HCEC 1CT (cell line): Measurements from ENCODE around the gene B3GAT1.
"Not testable (repeated sequence)": the region's sequence is repeated elsewhere in the genome, so short reads cannot be mapped to it uniquely, and the experiment has no call there.

Experiments
- DNase-seq: peaks from one replicate; pipeline ENCODE4 v3.0.0-alpha.2; 2017

The B3GAT1 gene

DNA sequence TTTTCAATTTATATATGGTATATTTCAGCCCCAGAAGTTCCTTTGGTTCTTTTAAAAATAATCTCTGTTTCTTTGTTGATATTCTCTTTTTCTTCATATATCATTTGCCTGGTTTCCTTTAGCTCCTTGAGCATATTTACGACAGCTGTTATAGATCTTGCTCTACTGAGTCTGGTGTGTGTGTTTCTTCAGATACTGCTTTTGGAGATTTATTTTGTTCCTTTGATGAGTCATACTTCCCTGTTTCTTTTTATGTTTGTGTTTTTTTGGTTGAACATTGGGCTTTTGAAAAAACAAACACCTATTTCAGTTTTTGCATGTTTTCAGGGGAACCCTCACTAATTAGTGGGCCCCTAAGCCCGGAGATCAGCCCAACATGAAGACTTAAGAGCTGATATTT lies 56.9 kb downstream of the B3GAT1 start:
- DNase-seq, result no peak

DNA sequence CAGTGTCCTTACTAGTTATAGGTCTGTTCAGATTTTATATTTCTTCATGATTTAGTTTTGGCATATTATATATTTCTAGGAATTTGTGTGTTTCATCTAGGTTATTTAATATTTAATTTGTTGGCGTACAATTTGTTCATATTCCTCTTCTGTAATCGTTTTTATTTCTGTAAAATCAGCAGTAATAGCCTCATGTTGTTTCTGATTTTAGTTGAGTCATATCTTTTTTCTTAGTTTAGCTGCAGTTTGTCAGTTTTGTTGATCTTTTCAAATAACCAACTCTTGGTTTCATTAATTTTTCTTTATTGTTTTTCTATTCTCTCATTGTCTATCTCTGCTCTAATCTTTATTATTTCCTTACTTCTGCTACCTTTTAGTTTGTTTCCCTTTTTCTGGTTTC lies 59.9 kb downstream of the B3GAT1 start:
- no peak for DNase-seq

DNA sequence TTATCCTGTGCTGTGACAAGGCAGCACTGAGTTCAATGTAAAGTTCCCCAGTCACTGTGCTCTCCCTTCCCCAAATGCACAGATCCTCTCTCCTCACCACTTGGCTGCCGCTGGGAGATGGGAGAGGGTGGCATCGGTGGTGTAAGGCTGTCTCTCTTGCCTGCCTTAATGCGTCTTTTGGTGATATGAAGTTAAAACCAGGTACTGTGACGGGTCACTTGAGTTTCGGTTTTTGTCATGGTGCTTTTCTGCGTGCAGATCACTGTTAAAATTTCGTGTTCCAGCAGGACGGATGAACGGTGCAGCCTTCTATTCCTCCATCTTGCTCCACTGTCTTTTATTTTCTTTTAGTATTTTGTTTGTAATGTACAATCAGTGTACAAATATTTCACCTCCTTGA lies 61.7 kb downstream of the B3GAT1 start:
- DNase-seq, result no peak

DNA sequence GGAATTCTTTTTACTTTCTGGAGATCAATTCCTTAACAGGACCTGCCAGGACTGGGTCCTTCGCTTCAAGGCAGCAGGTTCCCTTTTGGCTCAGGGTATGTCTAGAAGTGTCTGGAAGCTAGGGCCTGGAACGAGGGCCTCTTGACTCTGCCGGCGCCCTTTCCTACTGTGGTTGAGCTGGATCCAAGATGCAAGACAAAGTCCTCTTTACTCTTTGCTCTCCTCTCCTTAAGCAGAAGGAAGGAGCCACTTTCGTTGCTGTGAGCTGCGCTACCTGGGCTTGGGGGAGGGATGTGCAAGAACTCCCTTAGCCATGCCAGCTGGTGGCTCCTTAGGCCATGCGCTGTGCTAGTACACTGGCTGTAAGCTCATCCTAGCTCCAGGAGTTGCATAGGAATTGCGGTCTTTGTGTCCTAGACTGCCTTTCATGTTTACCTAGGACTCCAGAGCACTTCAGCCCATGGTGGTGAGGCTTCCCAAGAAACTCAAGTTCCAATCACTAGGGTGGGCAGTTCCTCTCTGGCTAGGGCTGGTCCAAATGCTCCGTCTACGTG lies 62.2 kb downstream of the B3GAT1 start:
- DNase-seq, result no peak

DNA sequence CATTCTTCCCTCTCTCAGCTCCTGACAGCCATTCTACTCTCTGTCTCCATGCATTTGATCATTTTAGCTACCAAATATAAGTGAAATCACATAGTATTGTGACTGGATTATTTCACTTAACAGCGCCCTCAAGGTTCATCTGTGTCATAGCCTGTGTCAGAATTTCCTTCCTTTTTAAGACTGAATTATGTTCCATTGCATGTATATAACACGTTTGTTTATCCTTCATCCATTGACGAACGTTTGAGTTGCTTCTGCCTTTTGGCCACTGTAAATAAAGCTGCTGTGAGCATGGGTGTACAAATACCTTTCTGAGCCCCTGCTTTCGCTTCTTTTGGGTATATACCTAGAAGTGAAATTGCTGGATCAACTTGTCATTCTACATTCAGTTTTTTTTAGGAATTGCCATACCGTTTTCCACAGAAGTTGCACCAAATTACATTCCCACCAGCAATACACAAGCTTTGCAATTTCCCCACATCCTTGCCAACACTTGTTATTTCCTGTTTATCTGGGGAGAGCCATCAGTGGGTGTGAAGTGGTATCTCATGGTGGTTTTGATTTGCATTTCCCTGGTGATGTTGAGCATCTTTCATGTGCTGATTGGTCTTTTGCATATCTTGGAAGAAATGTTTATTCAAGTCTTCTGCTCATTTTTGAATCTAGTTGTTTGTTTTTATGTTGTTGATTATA lies 62.8 kb downstream of the B3GAT1 start:
- DNase-seq, result no peak

DNA sequence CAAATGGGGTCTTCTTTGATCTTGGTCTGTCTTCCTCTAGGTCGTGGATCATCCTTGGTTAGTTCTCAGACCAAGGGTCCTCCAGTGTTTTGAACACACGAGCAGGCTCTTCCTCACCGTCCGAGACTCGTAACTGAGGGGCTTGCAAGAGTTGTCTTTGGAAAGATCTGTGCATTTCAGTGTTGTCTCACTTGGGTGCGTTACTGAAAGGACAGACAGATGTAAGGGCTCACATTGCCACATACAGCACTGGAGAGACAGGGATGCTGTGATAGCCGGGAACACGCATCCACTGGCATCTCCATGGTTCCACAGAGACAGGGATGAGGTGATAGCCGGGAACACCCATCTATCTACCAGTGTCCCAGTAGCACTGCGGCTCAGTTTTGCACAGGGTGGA lies 64.6 kb downstream of the B3GAT1 start:
- no peak for DNase-seq

DNA sequence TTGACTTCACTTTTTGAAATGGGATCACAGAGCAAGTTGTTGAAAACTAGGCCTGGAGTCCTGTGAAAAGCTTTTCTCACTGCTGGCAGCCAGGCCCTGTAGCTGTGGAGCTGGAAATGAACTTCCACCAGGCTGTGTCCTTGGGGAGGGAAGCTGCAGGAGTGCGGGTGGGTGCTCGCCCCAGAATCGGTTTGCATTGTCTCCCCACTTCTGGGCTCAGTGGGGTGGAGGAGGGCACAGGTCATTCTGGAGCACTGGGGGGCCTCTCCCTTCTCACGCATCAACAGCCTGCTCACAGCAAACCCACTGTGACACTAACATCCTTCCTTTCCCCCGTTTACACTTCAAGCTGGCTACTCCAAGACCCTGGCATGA lies 65.1 kb downstream of the B3GAT1 start:
- DNase-seq, result no peak

DNA sequence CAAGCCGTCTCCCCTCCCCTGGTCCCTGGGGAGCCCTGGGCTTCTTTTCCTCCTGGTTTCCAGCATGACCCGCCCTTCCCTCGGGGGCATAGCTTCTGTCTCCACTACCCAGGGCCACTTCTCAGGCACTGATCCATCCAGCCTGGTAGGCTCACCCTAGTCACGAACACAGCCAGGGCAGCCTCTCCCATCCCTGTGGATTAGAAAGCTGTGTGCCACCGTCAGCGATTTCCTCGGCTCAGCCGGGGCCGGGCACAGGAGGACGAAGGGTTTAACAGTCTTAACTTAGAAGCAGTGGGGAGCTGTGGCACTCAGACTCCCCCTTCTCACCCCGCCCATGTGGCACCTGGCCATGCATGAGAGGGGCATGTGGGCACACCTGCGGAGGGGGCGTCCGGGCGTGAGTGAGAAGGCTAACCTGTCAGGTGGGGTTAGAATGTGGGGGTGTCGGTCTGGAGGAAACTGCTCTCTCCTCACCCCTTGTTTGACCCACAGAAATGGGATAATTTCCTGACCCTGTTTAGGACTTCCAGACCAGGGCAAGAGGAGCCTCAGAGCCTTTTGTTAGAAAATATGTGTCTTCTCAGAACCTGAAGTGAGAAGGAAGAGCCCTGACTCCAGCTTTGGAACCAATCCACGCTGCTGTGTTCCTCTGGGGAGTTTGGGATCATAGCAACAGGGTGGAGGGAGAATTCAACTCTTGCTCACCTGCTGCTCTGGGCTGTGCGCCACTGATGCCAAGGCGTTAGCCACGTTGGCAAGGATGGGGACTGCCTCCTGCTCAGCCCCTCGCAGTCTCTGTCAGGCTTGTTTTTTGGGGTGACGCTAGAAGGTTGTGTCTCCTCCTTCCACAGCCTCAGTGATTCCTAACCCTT lies 65.7 kb downstream of the B3GAT1 start:
- DNase-seq, result no peak

DNA sequence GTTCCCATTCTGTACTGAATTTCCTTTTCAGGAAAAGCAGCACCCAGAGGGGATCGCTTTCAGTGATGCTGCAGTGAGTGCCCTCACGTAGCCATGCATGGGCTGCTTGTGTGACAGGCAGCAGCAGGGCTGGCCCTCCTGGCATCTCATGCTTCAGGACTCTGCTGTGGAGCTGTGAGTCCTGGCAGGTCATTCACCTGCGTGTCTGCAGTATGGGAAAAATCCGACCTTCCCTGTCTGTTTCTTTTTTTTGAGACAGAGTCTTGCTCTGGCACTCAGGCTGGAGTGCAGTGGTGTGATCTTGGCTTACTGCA lies 66.8 kb downstream of the B3GAT1 start:
- DNase-seq, result no peak

DNA sequence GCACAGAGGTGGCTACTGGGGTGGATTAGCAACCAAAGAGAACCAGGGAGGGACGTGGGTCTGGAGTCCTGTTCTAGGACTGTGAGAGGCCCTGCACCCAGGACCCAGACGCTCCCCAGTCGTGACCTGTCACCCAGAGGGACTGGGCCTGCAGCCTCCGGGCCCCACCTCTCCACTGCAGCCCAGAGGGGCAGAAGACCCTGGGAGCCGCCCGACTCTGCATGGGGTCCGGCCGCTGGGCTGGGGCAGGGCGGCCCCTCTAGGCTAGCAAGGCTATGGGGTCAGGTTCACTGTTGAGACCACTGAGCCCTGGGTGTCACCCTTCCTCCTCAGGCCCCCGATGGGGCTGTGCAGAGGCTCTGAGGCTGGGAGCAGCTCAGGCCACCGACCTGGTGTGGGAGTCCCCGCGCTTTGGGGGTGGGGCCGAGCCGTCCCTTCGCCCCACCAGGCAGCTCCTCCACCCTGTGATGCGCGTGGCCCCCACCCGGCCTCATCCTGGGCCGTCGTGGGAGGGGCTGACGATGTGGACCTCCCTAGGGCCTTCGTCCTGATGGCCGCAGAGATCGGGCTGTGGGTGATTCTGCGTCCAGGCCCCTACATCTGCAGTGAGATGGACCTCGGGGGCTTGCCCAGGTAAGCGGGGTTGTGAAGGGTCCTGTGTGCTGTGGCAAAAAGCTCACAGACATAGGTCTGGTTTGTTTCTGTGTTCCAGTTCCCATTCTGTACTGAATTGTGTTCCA lies 67.4 kb downstream of the B3GAT1 start:
- DNase-seq, result not testable (repeated sequence)

DNA sequence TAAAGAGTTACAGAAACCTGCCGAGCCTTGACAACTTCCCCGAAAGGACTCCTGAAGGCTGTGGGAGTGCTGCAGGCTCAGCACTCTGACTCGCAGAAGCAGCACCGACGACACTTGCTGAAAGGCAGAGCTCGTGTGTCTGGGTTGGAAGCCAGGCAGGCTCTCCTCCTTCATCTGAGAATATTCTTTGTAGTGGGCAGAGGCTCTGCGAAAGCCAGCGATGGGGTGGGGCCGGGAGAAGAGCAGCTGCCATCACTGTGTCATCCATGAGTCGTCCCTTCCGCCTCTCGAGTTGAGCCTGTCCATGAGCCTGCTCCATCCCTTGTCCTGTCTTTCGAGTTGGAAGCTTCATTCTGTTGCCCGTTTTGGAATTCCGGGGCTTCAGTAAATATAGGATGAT lies 68.4 kb downstream of the B3GAT1 start:
- no peak for DNase-seq

DNA sequence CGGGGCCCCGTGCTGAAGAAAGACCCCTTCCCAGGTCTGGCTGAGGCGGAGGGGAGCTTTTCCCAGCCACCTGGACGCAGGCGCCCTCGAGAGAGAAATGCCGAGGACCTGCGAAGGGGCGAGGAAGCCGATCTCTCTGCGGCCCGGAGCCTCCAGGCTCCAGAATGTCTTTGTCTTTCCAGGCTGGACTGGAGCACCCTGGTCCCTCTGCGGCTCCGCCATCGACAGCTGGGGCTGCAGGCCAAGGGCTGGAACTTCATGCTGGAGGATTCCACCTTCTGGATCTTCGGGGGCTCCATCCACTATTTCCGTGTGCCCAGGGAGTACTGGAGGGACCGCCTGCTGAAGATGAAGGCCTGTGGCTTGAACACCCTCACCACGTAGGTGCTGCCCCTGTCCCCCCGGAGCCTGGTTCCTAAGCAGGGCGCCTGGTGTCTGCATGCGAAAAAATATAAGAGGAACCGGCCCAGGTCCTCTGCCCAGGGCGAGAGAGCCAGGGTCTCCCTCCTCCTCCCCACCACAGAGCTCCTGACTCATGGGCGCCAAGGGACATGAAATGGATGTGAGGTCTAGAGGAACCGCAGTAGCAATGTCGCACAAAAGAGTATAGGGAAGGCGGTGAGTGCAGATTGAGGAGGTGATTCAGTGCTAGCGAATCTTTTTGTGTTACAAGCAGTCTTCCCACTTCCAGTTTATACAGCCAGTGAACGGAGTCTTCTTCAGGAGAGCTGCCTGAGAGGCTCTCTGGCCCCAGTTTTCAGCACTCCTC lies 69.3 kb downstream of the B3GAT1 start:
- no peak for DNase-seq

DNA sequence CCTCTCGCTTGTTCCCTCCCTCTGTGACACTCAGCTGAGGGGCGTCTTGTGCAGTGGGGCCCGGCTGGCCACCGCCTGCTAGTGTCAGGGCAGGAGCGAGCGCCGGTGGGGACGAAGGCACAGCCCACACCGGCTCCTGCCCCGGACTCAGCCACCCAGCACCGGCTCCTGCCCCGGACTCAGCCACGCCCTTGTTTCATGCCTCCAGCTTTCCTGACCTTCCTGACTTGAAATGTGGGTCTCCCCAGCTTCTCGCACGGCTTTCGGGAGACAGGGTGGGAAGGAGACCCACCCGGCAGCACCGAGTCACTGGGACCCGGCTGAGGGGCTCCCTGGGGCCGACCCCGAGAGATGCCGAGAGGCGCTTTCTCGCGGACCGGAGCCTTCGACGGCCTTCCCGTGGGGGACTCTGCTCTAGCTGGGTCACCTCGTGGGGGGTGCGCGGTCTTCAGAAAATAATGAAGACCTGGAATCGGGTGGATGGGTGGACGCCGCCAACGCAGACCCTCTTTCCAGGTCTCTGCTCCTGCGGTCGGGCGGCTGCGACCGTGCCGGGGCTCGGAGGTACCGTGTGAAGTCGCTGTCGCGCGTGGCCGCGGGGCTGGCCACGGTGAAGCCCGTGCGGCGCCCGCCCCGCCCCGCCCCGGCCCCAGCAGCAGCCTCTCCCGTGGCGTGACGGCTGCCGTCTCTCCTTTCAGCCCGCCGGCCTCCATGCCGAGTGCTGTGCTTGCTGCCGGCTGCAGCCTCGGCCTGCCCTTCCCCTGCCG lies 70.1 kb downstream of the B3GAT1 start:
- no peak for DNase-seq

DNA sequence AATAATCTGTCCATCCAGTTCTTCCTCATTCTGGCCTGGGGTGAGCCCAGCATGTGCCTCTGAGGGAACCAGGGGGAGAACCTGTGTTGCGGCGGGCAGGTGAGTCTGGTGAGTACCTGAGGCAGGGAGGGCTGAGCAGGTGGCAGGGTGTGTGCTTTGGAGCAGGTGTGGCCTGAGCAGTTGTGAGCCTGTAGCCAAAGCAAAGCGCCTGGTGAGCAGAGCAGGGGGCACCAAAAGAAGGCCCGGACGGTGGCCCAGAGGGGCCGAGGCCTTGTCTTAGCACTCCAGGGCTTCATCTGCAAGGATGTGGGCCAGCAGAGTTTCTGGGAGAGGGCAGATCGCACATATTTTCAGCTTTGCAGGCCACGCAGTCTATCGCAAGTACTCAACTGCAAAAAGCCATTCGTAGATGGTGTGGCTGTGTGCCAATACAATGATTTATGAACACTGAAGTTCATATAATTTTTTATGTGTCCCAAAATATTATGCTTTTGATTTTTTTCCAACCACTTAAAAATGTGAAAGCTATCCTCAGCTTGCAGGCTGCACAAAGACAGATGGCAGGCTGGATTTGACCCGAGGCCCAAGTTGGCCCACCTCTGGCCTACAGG lies 71.6 kb downstream of the B3GAT1 start:
- no peak for DNase-seq

DNA sequence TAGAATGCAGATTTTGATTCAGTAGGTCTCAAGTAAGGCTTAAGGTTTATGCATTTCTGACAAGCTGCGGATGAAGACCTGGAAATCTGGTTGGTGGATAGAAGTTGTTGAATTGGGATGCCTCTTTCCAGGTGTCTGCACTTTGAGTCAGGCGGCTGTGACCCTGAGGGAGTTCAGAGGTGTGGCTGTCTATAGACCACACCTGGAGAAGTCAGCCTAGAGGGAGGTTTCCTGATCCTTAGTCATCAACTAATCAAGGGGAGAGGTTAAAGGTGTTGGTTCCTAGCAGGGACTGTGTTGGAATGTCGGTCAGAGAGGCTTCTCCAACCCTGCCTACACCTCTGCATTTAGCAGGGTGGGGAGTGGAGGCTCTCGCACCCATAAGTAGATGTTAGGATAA lies 72.3 kb downstream of the B3GAT1 start:
- DNase-seq, result no peak

DNA sequence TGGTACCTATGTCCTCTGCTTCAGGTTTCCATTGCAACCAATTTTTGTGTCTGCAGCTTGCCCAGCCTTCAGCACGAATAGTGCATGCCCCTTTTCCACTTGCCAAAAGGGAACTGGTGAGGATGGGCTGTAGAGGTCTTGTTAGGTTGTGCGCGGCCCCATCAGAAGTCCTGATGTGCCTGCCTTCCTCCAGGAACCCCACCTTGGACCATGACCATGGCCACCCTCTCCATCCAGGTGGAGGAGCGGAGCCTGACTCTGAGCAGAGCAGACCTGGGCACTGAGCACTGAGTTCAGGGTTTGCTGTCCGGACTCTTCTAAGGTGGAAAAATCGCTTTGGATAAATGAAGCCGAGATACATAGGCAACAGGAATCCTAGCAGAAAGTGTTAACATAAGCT lies 73.4 kb downstream of the B3GAT1 start:
- no peak for DNase-seq

DNA sequence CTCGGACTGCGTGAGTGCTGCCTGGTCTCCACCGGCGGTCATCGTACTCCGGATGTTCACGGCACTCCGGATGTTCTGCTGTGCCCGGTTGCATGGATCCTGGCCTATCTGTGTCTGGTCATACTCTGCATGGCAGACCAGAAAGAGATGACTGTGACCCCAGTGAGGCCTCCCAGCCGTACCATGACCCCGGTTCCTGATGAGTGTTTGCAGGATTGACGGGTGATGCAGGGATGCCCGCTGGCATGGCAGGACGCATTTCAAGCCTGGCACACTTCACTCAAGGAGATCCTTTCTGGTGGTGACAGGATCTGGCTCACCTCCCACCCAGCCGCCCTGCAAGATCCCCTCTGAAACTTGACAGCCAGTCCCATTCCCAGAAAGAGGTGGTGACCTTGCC lies 74.0 kb downstream of the B3GAT1 start:
- DNase-seq, result no peak

DNA sequence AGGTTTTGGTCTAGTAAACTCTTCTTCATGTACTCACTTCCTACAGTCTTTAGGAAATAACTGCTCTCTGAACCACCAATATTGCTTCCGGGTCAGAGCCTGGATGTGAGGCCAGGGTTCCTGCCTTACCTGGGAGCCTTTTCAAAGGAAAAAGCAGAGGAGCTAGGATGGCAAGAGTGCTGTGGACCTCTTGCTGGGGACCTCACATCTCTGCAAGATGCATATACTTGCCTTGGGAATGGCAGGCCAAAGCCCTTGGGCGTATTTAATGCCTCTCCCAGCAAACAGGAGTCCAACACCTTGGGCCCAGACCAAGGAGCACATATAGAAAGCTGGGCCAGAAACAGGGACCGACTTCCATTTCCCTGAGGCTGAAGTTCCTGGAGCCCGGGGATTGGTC lies 75.0 kb downstream of the B3GAT1 start:
- DNase-seq, result no peak

DNA sequence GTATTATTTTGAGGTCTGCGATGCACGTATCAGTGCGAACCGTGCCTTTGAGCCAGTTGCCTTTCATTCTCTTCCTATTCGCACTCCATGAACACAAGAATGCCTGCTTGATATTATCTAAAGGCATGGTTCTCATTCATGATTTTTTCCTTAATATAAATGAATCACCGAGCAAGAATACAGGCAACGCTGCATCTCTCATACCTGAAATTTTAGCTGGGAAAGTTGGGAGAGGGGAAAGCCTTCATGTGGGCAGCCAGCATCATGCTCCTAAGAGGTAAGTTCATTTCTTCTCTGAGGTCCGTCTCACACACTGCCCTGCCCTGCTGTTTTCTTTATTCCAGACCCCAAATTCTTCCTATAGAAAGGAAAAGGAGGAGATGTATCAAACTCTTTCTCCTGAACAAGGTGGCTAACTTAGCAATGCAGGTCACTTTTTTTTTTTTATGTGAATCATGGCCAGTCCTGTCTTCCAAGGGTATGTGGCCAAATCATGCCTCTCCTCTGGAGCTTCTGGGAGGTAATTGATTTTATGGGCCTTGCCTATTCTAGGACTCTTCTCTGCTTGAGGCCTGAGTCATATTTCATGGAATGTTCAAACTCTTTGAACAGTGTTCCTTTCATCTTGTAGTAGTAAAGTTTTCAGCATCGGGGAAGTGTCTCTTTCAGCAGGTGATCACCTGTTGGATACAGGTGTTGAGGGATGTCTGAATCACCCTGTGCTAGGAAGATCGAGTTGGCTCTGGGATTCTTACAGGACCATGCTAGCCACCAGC lies 77.1 kb downstream of the B3GAT1 start:
- no peak for DNase-seq

DNA sequence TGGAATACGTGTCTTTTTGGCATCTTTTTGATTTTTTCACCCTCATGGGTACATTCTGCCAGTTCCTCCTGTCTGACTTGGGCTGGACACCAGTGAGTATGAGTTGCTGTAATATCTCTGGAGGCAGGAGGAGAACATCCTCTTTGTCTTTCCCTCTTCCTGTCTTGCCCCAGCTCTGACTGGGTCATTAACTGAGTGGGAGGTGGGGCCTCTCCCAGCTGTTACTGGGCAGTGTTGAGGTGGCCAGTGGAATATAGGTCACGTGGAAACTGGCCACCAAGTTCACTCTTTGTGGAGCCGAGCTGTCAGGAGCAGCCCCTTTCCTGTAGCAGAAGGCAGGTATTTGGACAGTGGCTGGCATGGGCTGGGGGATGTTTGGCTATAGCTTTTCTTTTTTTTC lies 78.1 kb downstream of the B3GAT1 start:
- DNase-seq, result no peak

DNA sequence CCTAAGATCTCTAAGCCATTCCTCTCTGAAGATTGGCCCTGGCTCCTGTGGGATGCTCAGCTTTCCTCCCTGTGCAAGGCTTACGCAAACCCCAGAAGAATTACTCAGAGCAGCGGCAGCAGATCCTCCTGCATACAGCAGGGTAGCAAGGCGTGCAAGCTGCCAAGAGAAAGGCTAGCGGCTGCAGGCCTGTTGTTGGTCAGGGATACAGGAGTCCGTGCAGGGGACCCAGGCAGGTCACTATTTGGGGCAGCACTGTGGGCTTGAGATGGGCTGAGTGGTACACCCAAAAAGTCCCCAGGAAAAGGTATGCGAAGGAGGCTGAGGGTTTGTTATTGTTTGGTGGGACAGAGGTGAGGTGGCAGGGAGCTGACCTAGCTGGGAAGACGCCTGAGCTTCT lies 78.7 kb downstream of the B3GAT1 start:
- DNase-seq, result no peak
